ENCODE data around the gene IGDCC3. TPM values are rescaled to one million over a fixed set of nuclear protein-coding genes. Genes with fewer than 3 reads are reported as not detected.

IGDCC3 gene
- total and polyA plus RNA-seq, 10 of the 15 experiments (the other 5 are each of a cell fraction or from before 2014, with no cell fraction given) = 0.10 to 0.20 (median 0.15) TPM; not detected in 7

GRCh38 chr15:65384895-65385869, 7.4 kb upstream of the IGDCC3 start (continued):
- no peak for TF ChIP-seq FOXM1 (IDR thresholded peaks at IDR 0.05; ENCODE audit: low read depth, low read length)
- TF ChIP-seq NR2C1 (IDR thresholded peaks at IDR 0.05) = no peak
- TF ChIP-seq STAT1 (conservative IDR thresholded peaks at IDR 0.05) = no peak
- TF ChIP-seq TCF3 (IDR thresholded peaks at IDR 0.05; ENCODE audit: borderline replicate concordance, insufficient read depth, low read depth, low read length) = no peak
- TF ChIP-seq NFIC (IDR thresholded peaks at IDR 0.05; ENCODE audit: low read depth, low read length) = no peak
- TF ChIP-seq BRCA1 (IDR thresholded peaks at IDR 0.05; ENCODE audit: low read depth, low read length) = no peak
- TF ChIP-seq MXI1 (IDR thresholded peaks at IDR 0.05; ENCODE audit: low read depth, low read length) = no peak
- TF ChIP-seq CREB1 (IDR thresholded peaks at IDR 0.05; ENCODE audit: low read depth) = 0 out of 2 replicates have a peak, but pooled peaks have one; percentile 18
- TF ChIP-seq PRDM15 (CRISPR knock-in tag; IDR thresholded peaks at IDR 0.05) = no peak
- no peak for TF ChIP-seq NRF1 (conservative IDR thresholded peaks at IDR 0.05; ENCODE audit: low read depth, low read length)
- TF ChIP-seq ZNF622 (IDR thresholded peaks at IDR 0.05) = no peak
- TF ChIP-seq NR2C2 (IDR thresholded peaks at IDR 0.05; ENCODE audit: borderline replicate concordance, control insufficient read depth, insufficient read length, low read depth) = no peak
- TF ChIP-seq FOXK2 (IDR thresholded peaks at IDR 0.05) = no peak
- peak; percentile 87 to 95 (median 89) for TF ChIP-seq CTCF (IDR thresholded peaks at IDR 0.05 in 2 of 3, conservative IDR thresholded peaks at IDR 0.05 in 1 of 3; ENCODE audit: control insufficient read depth in 2 of 3, extremely low read depth in 1 of 3, insufficient read depth in 1 of 3, low read depth in 3 of 3, low read length in 3 of 3)
- peak; percentile 97 for TF ChIP-seq SMC3 (IDR thresholded peaks at IDR 0.05; ENCODE audit: borderline replicate concordance, low read length)
- no peak for TF ChIP-seq PAX5 (IDR thresholded peaks at IDR 0.05; ENCODE audit: borderline replicate concordance, low read depth, low read length)
- no peak for TF ChIP-seq ZNF24 (IDR thresholded peaks at IDR 0.05)
- no peak for TF ChIP-seq IRF3 (IDR thresholded peaks at IDR 0.05)
- no peak for TF ChIP-seq ATF3 (IDR thresholded peaks at IDR 0.05; ENCODE audit: borderline replicate concordance, extremely low read depth, low read depth, low read length)
- no peak for TF ChIP-seq HDAC6 (IDR thresholded peaks at IDR 0.05; ENCODE audit: unreplicated experiment)
- TF ChIP-seq NFXL1 (IDR thresholded peaks at IDR 0.05; ENCODE audit: borderline replicate concordance) = no peak
- no peak for TF ChIP-seq RBBP5 (conservative IDR thresholded peaks at IDR 0.05)
- TF ChIP-seq MTA3 (IDR thresholded peaks at IDR 0.05; ENCODE audit: borderline replicate concordance, low read length) = no peak
- TF ChIP-seq RAD51 (IDR thresholded peaks at IDR 0.05) = no peak
